Measurements from ENCODE around the gene MACC1. TPM values are rescaled to one million over a fixed set of nuclear protein-coding genes. Genes with fewer than 3 reads are reported as not detected.
"Not testable (repeated sequence)": the region's sequence is repeated elsewhere in the genome, so short reads cannot be mapped to it uniquely, and the experiment has no call there.

MACC1 gene
- polyA plus RNA-seq, 1 of the 3 experiments (the other 2 are of a cell fraction), result not detected

- 48% methylated on average over 6 of the region's 6 CpGs for WGBS (ENCODE audit: low lambda C conversion rate)
- POLR2A ChIA-PET, result no interaction called here
- no peak for DNase-seq
- Histone ChIP-seq H3K36me3 (replicated peaks in 1 of 2; ENCODE audit: control insufficient read depth in 1 of 2, insufficient read depth in 2 of 2, low read length in 1 of 2) (no peaks in the 10 kb centered on the region), H3K9ac (no peak overlapping the region), H4K20me1 (ENCODE audit: insufficient read depth) (no peaks in the 10 kb centered on the region), H3K27me3 (ENCODE audit: insufficient read depth) (no peaks in the 10 kb centered on the region), H3F3A (replicated peaks; ENCODE audit: insufficient read depth) (no peaks in the 10 kb centered on the region), H3K9me3 (no peaks in the 10 kb centered on the region), H2AFZ (ENCODE audit: low read depth) (no peak overlapping the region), H3K79me2 (ENCODE audit: insufficient read depth) (no peaks in the 10 kb centered on the region), H3K4me3 (ENCODE audit: low read depth in 2 of 2, low read length in 1 of 2) (no peak overlapping the region), H3K4me2 (no peak overlapping the region), H3K27ac (ENCODE audit: low read depth in 2 of 2, low read length in 1 of 2) (no peak overlapping the region), H3K4me1 (ENCODE audit: control insufficient read depth in 1 of 2, insufficient read depth in 2 of 2, low read depth in 1 of 2, low read length in 1 of 2) (no peaks in the 10 kb centered on the region; a peak in 1 of 4 replicates), H3K9me2 (no peaks in the 10 kb centered on the region)
- CTCF ChIA-PET, result no interaction called here
- no peak for TF ChIP-seq USF1 (IDR thresholded peaks at IDR 0.05; ENCODE audit: borderline replicate concordance, low read depth)
- no peak for TF ChIP-seq YY1 (IDR thresholded peaks at IDR 0.05; ENCODE audit: low read depth)
- TF ChIP-seq RCOR1 (IDR thresholded peaks at IDR 0.05; ENCODE audit: low read length), result no peak
- no peak for TF ChIP-seq RAD21 (IDR thresholded peaks at IDR 0.05; ENCODE audit: low read length)
- TF ChIP-seq RFX5 (IDR thresholded peaks at IDR 0.05; ENCODE audit: low read length), result no peak
- TF ChIP-seq FOSL2 (IDR thresholded peaks at IDR 0.05; ENCODE audit: borderline replicate concordance, low read depth), result no peak
- no peak for TF ChIP-seq REST (IDR thresholded peaks at IDR 0.05; ENCODE audit: low read depth, low read length)
Measured at GRCh38 chr7:20208651-20209307, 8.4 kb downstream of the MACC1 start.

GRCh38 chr7:20207811-20208210 is 9.4 kb downstream of the MACC1 start:
- H2AFZ ChIP-seq (ENCODE audit: low read depth); H3K27ac ChIP-seq (ENCODE audit: low read depth in 2 of 2, low read length in 1 of 2); H3K79me2 ChIP-seq (ENCODE audit: insufficient read depth); H3K9me3 ChIP-seq; H3K9me2 ChIP-seq; POLR2A ChIA-PET; H3K4me2 ChIP-seq; CTCF ChIA-PET; H3K4me3 ChIP-seq (ENCODE audit: low read depth in 2 of 2, low read length in 1 of 2); H3K27me3 ChIP-seq (ENCODE audit: insufficient read depth); H3K36me3 ChIP-seq (replicated peaks in 1 of 2; ENCODE audit: control insufficient read depth in 1 of 2, insufficient read depth in 2 of 2, low read length in 1 of 2); H4K20me1 ChIP-seq (ENCODE audit: insufficient read depth); H3K4me1 ChIP-seq (ENCODE audit: control insufficient read depth in 1 of 2, insufficient read depth in 2 of 2, low read depth in 1 of 2, low read length in 1 of 2); H3F3A ChIP-seq (replicated peaks; ENCODE audit: insufficient read depth); H3K9ac ChIP-seq; DNase-seq: not testable (repeated sequence)
- WGBS (ENCODE audit: low lambda C conversion rate), result 64% methylated on average over 2 of the region's 2 CpGs
